Fibroblast of pulmonary artery (primary cell): ENCODE results near the gene MRFAP1L1.

ENCODE experiments used
- DNase-seq: peaks from one replicate; pipeline ENCODE4 v3.0.0-alpha.2; 2010; ENCODE audit warnings: low read depth
- H3K4me3 ChIP-seq: replicated peaks from 2 replicates; pipeline ENCODE4 v1.5.1; 2011; ENCODE audit warnings: low read depth, mild to moderate bottlenecking, control low read depth, low read length, moderate library complexity
- TF ChIP-seq, protein P1 (sequence below): IDR thresholded peaks from 2 replicates; pipeline ENCODE4 v1.5.1; 2011; ENCODE audit warnings: mild to moderate bottlenecking, control low read depth, low read length, inconsistent platforms; ENCODE audit errors: missing control alignments

MRFAP1L1 gene

DNA sequence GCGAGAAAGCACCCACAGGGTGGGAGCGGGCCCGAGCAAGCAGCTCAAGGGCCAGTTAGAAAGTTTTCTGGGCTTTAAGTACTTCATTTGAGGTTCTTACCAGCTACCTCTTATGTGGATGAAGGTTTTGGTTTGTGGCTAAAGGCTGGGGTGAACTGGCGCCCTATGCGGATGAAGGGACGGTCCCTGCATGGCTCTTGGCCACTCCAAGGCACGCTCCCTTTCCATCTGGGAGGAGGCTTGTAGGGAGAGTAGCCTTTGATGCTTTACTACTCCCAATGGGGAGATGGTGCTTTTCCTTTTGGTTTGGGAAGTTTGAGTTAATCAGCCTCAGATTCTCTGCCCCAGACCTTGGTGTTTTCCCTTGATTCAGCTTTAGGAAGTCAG is 51.5 kb downstream of the MRFAP1L1 start:
- H3K4me3 ChIP-seq = no peak overlapping the region
- TF ChIP-seq, protein P1, sequence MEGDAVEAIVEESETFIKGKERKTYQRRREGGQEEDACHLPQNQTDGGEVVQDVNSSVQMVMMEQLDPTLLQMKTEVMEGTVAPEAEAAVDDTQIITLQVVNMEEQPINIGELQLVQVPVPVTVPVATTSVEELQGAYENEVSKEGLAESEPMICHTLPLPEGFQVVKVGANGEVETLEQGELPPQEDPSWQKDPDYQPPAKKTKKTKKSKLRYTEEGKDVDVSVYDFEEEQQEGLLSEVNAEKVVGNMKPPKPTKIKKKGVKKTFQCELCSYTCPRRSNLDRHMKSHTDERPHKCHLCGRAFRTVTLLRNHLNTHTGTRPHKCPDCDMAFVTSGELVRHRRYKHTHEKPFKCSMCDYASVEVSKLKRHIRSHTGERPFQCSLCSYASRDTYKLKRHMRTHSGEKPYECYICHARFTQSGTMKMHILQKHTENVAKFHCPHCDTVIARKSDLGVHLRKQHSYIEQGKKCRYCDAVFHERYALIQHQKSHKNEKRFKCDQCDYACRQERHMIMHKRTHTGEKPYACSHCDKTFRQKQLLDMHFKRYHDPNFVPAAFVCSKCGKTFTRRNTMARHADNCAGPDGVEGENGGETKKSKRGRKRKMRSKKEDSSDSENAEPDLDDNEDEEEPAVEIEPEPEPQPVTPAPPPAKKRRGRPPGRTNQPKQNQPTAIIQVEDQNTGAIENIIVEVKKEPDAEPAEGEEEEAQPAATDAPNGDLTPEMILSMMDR = no peak

More for the DNA sequence above, 51.5 kb downstream of the MRFAP1L1 start:
- DNase-seq = no peak
